Hippocampal formation (tissue), 2 donors: ENCODE data around the gene PKP3.
"Not testable (repeated sequence)": the region's sequence is repeated elsewhere in the genome, so short reads cannot be mapped to it uniquely, and the experiment has no call there.

ENCODE experiments used
- DNase-seq, 2 donors: peaks; one replicate each; lab custom pipeline; 2025; lab: John Stamatoyannopoulos, UW

PKP3 gene

GRCh38 chr11:394034-394857 lies at the start of gene PKP3:
Gene PKP3, plus strand, starts transcription at chr11:394209. Its CDS starts 84 bp downstream, at chr11:394293.
- no peak for DNase-seq

- DNase-seq = no peak
These were observed 49.0 kb upstream of the PKP3 start for GRCh38 chr11:344836-345578.

- DNase-seq = no peak
These were observed 47.5 kb upstream of the PKP3 start for GRCh38 chr11:346529-346928.

- DNase-seq = not testable (repeated sequence)
These were observed 44.6 kb upstream of the PKP3 start for GRCh38 chr11:349270-349954.

- DNase-seq = not testable (repeated sequence)
These were observed 43.8 kb upstream of the PKP3 start for GRCh38 chr11:350033-350722.

- no peak for DNase-seq
These were observed 43.2 kb upstream of the PKP3 start for GRCh38 chr11:350723-351255.

GRCh38 chr11:351411-351810 lies 42.6 kb upstream of the PKP3 start:
- no peak for DNase-seq

- DNase-seq = no peak
These were observed 41.5 kb upstream of the PKP3 start for GRCh38 chr11:352456-353031.

GRCh38 chr11:353179-353873 lies 40.7 kb upstream of the PKP3 start:
- peak; percentile 42 to 50 for DNase-seq

- DNase-seq = peak in 1 of 2 donors; percentile 46
These were observed 38.2 kb upstream of the PKP3 start for GRCh38 chr11:355581-356458.

- no peak for DNase-seq
These were observed 37.4 kb upstream of the PKP3 start for GRCh38 chr11:356610-357009.

- no peak for DNase-seq
These were observed 36.4 kb upstream of the PKP3 start for GRCh38 chr11:357582-357981.

GRCh38 chr11:358129-358800 lies 35.7 kb upstream of the PKP3 start:
- DNase-seq = no peak

GRCh38 chr11:359181-359714 lies 34.8 kb upstream of the PKP3 start:
- no peak for DNase-seq

- DNase-seq = no peak
These were observed 33.4 kb upstream of the PKP3 start for GRCh38 chr11:360326-361280.

- DNase-seq = no peak
These were observed 31.2 kb upstream of the PKP3 start for GRCh38 chr11:362642-363442.

GRCh38 chr11:363443-363805 lies 30.6 kb upstream of the PKP3 start:
- DNase-seq = not testable (repeated sequence)
